DMS79 (cell line): ENCODE data around the gene THG1L.
A peak's percentile ranks its signal among the peaks of the same experiment; 100 is the strongest.
"Not testable (repeated sequence)": the region's sequence is repeated elsewhere in the genome, so short reads cannot be mapped to it uniquely, and the experiment has no call there.

Experiments used
- DNase-seq: peaks from one replicate; lab custom pipeline; 2025; lab: John Stamatoyannopoulos, UW

THG1L gene

GRCh38 chr5:157731272-157732129 lies at the start of gene THG1L:
Gene THG1L, plus strand, starts transcription at chr5:157731420. Its CDS starts 21 bp downstream, at chr5:157731441.
- DNase-seq, result peak; percentile 79

- DNase-seq, result no peak
Measured at GRCh38 chr5:157682257-157682656, 49.0 kb upstream of the THG1L start.

GRCh38 chr5:157686276-157687197 lies 44.7 kb upstream of the THG1L start:
- DNase-seq, result not testable (repeated sequence)

GRCh38 chr5:157687198-157687554 lies 44.0 kb upstream of the THG1L start:
- DNase-seq, result no peak

- no peak for DNase-seq
Measured at GRCh38 chr5:157689942-157690689, 41.1 kb upstream of the THG1L start.

GRCh38 chr5:157690690-157691433 lies 40.4 kb upstream of the THG1L start:
- no peak for DNase-seq

- DNase-seq, result not testable (repeated sequence)
Measured at GRCh38 chr5:157693816-157694215, 37.4 kb upstream of the THG1L start.

GRCh38 chr5:157696154-157696553 lies 35.1 kb upstream of the THG1L start:
- not testable (repeated sequence) for DNase-seq

- not testable (repeated sequence) for DNase-seq
Measured at GRCh38 chr5:157698674-157699073, 32.5 kb upstream of the THG1L start.

- DNase-seq, result no peak
Measured at GRCh38 chr5:157703736-157704135, 27.5 kb upstream of the THG1L start.

GRCh38 chr5:157708866-157709265 lies 22.4 kb upstream of the THG1L start:
- DNase-seq, result no peak

GRCh38 chr5:157709346-157709745 lies 21.9 kb upstream of the THG1L start:
- DNase-seq, result no peak

GRCh38 chr5:157710431-157710830 lies 20.8 kb upstream of the THG1L start:
- DNase-seq, result no peak

GRCh38 chr5:157710882-157711281 lies 20.3 kb upstream of the THG1L start:
- no peak for DNase-seq

GRCh38 chr5:157713830-157714595 lies 17.2 kb upstream of the THG1L start:
- DNase-seq, result no peak

- no peak for DNase-seq
Measured at GRCh38 chr5:157714596-157714864, 16.7 kb upstream of the THG1L start.

GRCh38 chr5:157718519-157718918 lies 12.7 kb upstream of the THG1L start:
- DNase-seq, result peak; percentile 0

- DNase-seq, result no peak
Measured at GRCh38 chr5:157719245-157719644, 12.0 kb upstream of the THG1L start.

- no peak for DNase-seq
Measured at GRCh38 chr5:157721159-157721558, 10.1 kb upstream of the THG1L start.

- DNase-seq, result not testable (repeated sequence)
Measured at GRCh38 chr5:157722895-157723294, 8.3 kb upstream of the THG1L start.

- not testable (repeated sequence) for DNase-seq
Measured at GRCh38 chr5:157726607-157727006, 4.6 kb upstream of the THG1L start.
